Nephron progenitor cell (in vitro differentiated cells): ENCODE measurements around the gene CETP.

Source experiments
- DNase-seq: peaks from one replicate; pipeline ENCODE4 v3.0.0; 2021
- H3K27ac Mint-ChIP-seq: 2 replicates; pipeline ENCODE4 v1.8.0; 2021; ENCODE audit warnings: mild to moderate bottlenecking, moderate library complexity, mixed read lengths
- H3K27me3 Mint-ChIP-seq: 2 replicates; pipeline ENCODE4 v1.8.0; 2021; ENCODE audit warnings: mild to moderate bottlenecking, low read depth, mixed read lengths; ENCODE audit not compliant: poor library complexity
- H3K36me3 Mint-ChIP-seq: 2 replicates; pipeline ENCODE4 v1.8.0; 2021; ENCODE audit warnings: low read depth, mixed read lengths
- H3K4me1 Mint-ChIP-seq: 2 replicates; pipeline ENCODE4 v1.8.0; 2021; ENCODE audit warnings: mixed read lengths
- H3K4me3 Mint-ChIP-seq: 2 replicates; pipeline ENCODE4 v1.8.0; 2021; ENCODE audit warnings: mild to moderate bottlenecking, moderate library complexity, mixed read lengths
- H3K9me3 Mint-ChIP-seq: 2 replicates; pipeline ENCODE4 v1.8.0; 2021; ENCODE audit warnings: mild to moderate bottlenecking, moderate library complexity, mixed read lengths
- CTCF ChIP-seq: fragments of 200-600 bp; sonication (generic); IDR thresholded peaks from 2 replicates; pipeline ENCODE4 v1.5.0; 2021; ENCODE audit warnings: antibody characterized with exemption

Gene CETP

DNA sequence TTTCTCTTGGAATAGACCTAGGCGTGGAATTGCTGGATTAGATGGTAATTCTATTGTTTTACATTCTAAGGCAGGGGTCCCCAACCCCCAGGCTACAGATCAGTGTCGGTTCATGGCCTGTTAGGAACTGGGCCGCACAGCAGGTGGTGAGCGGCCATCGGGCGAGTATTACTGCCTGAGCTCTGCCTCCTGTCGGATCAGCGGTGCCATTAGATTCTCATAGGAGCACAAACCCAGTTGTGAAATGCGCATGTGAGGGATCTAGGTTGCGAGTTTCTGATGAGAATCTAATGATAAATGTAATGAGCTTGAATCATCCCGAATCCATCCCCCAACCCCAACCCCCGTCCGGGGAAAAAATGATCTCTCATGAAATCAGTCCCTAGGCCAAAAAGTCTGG, 50.6 kb downstream of the CETP start:
- Mint-ChIP-seq H3K4me3 (no peak overlapping the region), H3K9me3 (no peaks in the 10 kb centered on the region), H3K27me3 (peaks cover 4% of the 10 kb centered on the region), H3K36me3 (no peaks in the 10 kb centered on the region), H3K4me1 (no peaks in the 10 kb centered on the region), H3K27ac (no peak overlapping the region)
- TF ChIP-seq CTCF, result no peak
- DNase-seq, result no peak

- H3K27ac Mint-ChIP-seq, result no peak overlapping the region
- H3K36me3 Mint-ChIP-seq, result no peaks in the 10 kb centered on the region
- no peaks in the 10 kb centered on the region for H3K9me3 Mint-ChIP-seq
- no peaks in the 10 kb centered on the region for H3K4me1 Mint-ChIP-seq
- peaks cover 4% of the 10 kb centered on the region for H3K27me3 Mint-ChIP-seq
- DNase-seq, result no peak
- H3K4me3 Mint-ChIP-seq, result no peak overlapping the region
- no peak for TF ChIP-seq CTCF
Measured at GRCh38 chr16:57013229-57013628, 51.5 kb downstream of the CETP start.

DNA sequence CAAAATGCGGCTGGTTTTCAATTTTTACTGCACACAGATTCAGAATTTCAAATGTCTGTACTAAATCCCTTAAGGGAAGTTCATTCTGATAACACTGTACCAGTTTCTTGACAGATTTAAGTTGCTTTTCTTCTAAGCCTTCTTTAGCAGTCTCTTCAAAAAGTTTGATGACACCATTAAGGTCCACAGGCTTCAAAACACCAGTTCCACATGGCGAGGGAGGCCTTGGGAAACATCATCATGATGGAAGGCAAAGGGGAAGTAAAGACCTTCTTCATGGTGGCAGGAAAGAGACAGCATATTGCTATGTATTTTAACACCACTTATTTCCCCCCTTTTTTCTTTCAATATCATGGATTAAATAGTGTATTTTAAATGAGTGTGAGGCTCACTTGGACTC, 52.2 kb downstream of the CETP start:
- Mint-ChIP-seq H3K36me3 (no peaks in the 10 kb centered on the region), H3K9me3 (no peaks in the 10 kb centered on the region), H3K4me1 (no peaks in the 10 kb centered on the region), H3K4me3 (no peak overlapping the region), H3K27ac (no peak overlapping the region), H3K27me3 (peaks cover 6% of the 10 kb centered on the region)
- TF ChIP-seq CTCF, result no peak
- DNase-seq, result no peak

- no peak for TF ChIP-seq CTCF
- Mint-ChIP-seq H3K9me3 (no peaks in the 10 kb centered on the region), H3K36me3 (no peaks in the 10 kb centered on the region), H3K27me3 (peaks cover 28% of the 10 kb centered on the region), H3K4me1 (no peaks in the 10 kb centered on the region), H3K27ac (no peak overlapping the region), H3K4me3 (no peak overlapping the region)
- DNase-seq, result no peak
Measured at GRCh38 chr16:57016301-57016700, 54.6 kb downstream of the CETP start.

DNA sequence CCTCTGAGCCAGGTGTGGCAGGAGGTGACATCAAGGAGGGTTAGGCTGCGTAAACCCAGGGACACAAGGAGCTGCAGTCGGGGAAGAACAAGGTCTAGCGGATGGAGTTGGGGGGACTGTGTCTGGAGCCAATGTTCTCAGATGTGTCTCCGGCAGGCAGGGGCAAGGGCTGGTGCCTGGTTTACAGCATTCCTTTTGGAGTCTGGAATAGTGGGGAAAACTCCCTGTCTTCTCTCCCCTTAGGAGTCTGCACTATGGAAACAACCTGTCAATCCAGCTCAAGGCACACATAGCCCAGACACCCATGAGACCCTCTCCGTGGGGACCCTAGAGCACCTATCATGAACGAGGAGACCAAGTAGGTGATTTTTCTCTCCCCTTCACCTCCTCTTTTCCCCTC, 55.1 kb downstream of the CETP start:
- Mint-ChIP-seq H3K27ac (no peak overlapping the region), H3K27me3 (peaks cover 31% of the 10 kb centered on the region), H3K4me3 (no peak overlapping the region), H3K4me1 (no peaks in the 10 kb centered on the region), H3K9me3 (no peaks in the 10 kb centered on the region), H3K36me3 (no peaks in the 10 kb centered on the region)
- TF ChIP-seq CTCF, result no peak
- no peak for DNase-seq

- Mint-ChIP-seq H3K4me3 (no peak overlapping the region), H3K27ac (no peak overlapping the region), H3K36me3 (no peaks in the 10 kb centered on the region), H3K9me3 (no peaks in the 10 kb centered on the region), H3K4me1 (no peaks in the 10 kb centered on the region), H3K27me3 (peaks cover 31% of the 10 kb centered on the region)
- no peak for TF ChIP-seq CTCF
- no peak for DNase-seq
Measured at GRCh38 chr16:57017251-57017650, 55.5 kb downstream of the CETP start.
